ENCODE measurements around the gene GSTO2. TPM values are rescaled to one million over a fixed set of nuclear protein-coding genes. Genes with fewer than 3 reads are reported as not detected.

Gene GSTO2
- total RNA-seq, 1 donor, result 2.2 TPM

DNA sequence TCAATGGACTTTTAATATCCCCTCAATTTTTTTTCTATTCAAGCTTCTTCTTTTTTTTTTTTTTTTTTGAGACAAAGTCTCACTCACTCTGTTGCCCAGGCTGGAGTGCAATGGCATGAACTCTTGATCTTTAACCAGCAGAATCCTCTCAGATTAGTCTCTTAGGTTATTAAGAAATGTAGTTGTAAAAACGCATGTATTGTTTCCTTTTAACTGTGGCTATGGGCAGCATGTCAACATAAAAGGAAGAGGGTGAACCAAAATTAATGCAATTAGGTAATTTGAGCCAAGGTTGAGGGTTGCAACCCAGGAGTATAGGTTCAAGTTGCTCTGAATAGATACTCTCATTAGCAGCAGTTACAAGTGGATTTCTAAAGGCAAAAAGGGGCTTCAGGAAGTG is 18.6 kb upstream of the GSTO2 start:
- H3K79me2 ChIP-seq (ENCODE audit: insufficient read depth, low read length), result peaks cover 12% of the 10 kb centered on the region
- H3K4me3 ChIP-seq (ENCODE audit: insufficient read depth, low read length), result no peak overlapping the region
- no peak overlapping the region for H2AFZ ChIP-seq (ENCODE audit: low read length)
- H3K36me3 ChIP-seq (ENCODE audit: insufficient read depth, low read length), result no peaks in the 10 kb centered on the region
- H3K27ac ChIP-seq (ENCODE audit: low read depth, low read length), result no peak overlapping the region
- no peaks in the 10 kb centered on the region for H3K27me3 ChIP-seq (ENCODE audit: insufficient read depth, low read length)
- H3K4me2 ChIP-seq (ENCODE audit: insufficient read depth, low read length), result no peak overlapping the region
- DNase-seq (ENCODE audit: insufficient read length, low spot score, missing footprints), result no peak
- peaks cover 7% of the 10 kb centered on the region for H3K4me1 ChIP-seq (ENCODE audit: insufficient read depth, low read length)
- H3K9me3 ChIP-seq (ENCODE audit: low read depth, low read length), result no peaks in the 10 kb centered on the region
- H4K20me1 ChIP-seq (ENCODE audit: insufficient read depth, low read length), result no peaks in the 10 kb centered on the region
- TF ChIP-seq, protein P1, sequence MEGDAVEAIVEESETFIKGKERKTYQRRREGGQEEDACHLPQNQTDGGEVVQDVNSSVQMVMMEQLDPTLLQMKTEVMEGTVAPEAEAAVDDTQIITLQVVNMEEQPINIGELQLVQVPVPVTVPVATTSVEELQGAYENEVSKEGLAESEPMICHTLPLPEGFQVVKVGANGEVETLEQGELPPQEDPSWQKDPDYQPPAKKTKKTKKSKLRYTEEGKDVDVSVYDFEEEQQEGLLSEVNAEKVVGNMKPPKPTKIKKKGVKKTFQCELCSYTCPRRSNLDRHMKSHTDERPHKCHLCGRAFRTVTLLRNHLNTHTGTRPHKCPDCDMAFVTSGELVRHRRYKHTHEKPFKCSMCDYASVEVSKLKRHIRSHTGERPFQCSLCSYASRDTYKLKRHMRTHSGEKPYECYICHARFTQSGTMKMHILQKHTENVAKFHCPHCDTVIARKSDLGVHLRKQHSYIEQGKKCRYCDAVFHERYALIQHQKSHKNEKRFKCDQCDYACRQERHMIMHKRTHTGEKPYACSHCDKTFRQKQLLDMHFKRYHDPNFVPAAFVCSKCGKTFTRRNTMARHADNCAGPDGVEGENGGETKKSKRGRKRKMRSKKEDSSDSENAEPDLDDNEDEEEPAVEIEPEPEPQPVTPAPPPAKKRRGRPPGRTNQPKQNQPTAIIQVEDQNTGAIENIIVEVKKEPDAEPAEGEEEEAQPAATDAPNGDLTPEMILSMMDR (IDR thresholded peaks at IDR 0.05; ENCODE audit: extremely low read depth, low read depth, low read length), result no peak

DNA sequence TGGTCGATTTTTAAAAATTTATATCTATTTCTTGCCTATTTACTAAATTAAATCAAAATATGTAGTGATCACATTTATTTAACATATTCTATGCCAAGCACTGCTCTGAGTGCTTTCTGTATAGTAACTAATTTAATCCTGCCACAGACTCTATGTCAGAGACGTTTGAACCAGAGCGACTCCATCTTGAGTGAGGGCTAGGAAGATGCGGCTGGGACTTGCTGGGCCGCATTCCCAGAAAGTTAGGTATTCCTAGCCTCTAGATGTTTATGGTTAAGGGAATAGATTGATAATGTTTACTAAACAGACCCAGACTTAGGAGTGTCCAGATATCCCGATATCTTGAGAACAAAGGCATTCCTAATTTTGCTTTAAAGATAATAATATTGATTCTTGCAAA is 17.5 kb upstream of the GSTO2 start:
- no peak for DNase-seq (ENCODE audit: insufficient read length, low spot score, missing footprints)
- H2AFZ ChIP-seq (ENCODE audit: low read length), result no peak overlapping the region
- H3K79me2 ChIP-seq (ENCODE audit: insufficient read depth, low read length), result peaks cover 22% of the 10 kb centered on the region
- H3K36me3 ChIP-seq (ENCODE audit: insufficient read depth, low read length), result peaks cover 5% of the 10 kb centered on the region
- peaks cover 5% of the 10 kb centered on the region for H4K20me1 ChIP-seq (ENCODE audit: insufficient read depth, low read length)
- peaks cover 15% of the 10 kb centered on the region for H3K4me1 ChIP-seq (ENCODE audit: insufficient read depth, low read length)
- TF ChIP-seq, protein P1 (IDR thresholded peaks at IDR 0.05; ENCODE audit: extremely low read depth, low read depth, low read length), result no peak
- H3K9me3 ChIP-seq (ENCODE audit: low read depth, low read length), result no peaks in the 10 kb centered on the region
- H3K27ac ChIP-seq (ENCODE audit: low read depth, low read length), result no peak overlapping the region
- H3K27me3 ChIP-seq (ENCODE audit: insufficient read depth, low read length), result no peaks in the 10 kb centered on the region
- H3K4me3 ChIP-seq (ENCODE audit: insufficient read depth, low read length), result no peak overlapping the region
- H3K4me2 ChIP-seq (ENCODE audit: insufficient read depth, low read length), result no peak overlapping the region

DNA sequence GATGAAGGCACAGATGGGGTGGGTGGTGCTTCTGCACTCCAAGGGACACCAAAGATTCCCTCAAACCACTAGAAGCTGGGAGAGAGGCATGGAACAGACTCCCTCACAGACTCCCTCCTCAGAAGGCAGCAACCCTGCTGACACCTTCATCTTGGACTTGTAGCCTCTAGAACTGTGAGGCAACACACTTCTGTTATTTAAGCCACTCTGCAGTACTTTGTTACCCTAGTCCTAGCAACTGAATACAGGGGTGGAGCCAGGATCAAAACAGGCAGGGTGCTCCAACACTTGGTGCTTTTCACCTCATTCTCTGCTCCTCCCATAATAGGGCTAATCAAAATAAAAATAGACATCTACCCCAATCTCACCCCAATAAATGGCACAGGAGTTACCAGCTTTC is 16.6 kb upstream of the GSTO2 start:
- H3K27ac ChIP-seq (ENCODE audit: low read depth, low read length), result no peak overlapping the region
- no peaks in the 10 kb centered on the region for H3K9me3 ChIP-seq (ENCODE audit: low read depth, low read length)
- TF ChIP-seq, protein P1 (IDR thresholded peaks at IDR 0.05; ENCODE audit: extremely low read depth, low read depth, low read length), result no peak
- peaks cover 23% of the 10 kb centered on the region for H3K4me1 ChIP-seq (ENCODE audit: insufficient read depth, low read length)
- no peak overlapping the region for H2AFZ ChIP-seq (ENCODE audit: low read length)
- H3K27me3 ChIP-seq (ENCODE audit: insufficient read depth, low read length), result no peaks in the 10 kb centered on the region
- H3K4me3 ChIP-seq (ENCODE audit: insufficient read depth, low read length), result no peak overlapping the region
- peaks cover 10% of the 10 kb centered on the region for H3K36me3 ChIP-seq (ENCODE audit: insufficient read depth, low read length)
- DNase-seq (ENCODE audit: insufficient read length, low spot score, missing footprints), result no peak
- H4K20me1 ChIP-seq (ENCODE audit: insufficient read depth, low read length), result peaks cover 10% of the 10 kb centered on the region
- no peak overlapping the region for H3K4me2 ChIP-seq (ENCODE audit: insufficient read depth, low read length)
- peaks cover 32% of the 10 kb centered on the region for H3K79me2 ChIP-seq (ENCODE audit: insufficient read depth, low read length)

DNA sequence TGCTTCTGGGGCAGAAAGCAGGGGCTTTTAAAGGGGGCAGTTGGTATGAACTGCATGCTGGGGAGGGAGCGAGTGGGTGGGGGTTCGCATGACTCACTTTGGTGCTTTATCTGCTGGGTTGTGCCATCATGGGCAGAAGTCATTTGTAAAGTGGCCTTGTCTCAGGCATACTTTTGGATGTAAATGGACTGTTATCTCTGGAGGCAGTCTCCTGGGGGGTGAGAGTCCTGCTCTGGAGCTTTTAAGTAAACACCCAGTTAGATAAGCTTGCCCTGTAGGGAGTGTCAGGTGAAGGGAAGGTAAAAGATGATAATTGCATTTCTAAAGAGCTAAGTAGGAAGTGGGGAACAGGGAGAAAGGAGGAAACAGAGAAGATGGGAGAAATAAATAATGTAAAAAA is 15.9 kb upstream of the GSTO2 start:
- DNase-seq (ENCODE audit: insufficient read length, low spot score, missing footprints), result no peak
- Histone ChIP-seq H3K27ac (ENCODE audit: low read depth, low read length) (no peak overlapping the region), H2AFZ (ENCODE audit: low read length) (no peak overlapping the region), H3K4me1 (ENCODE audit: insufficient read depth, low read length) (peaks cover 25% of the 10 kb centered on the region), H3K4me3 (ENCODE audit: insufficient read depth, low read length) (no peak overlapping the region), H3K27me3 (ENCODE audit: insufficient read depth, low read length) (no peaks in the 10 kb centered on the region), H3K4me2 (ENCODE audit: insufficient read depth, low read length) (no peak overlapping the region), H4K20me1 (ENCODE audit: insufficient read depth, low read length) (peaks cover 15% of the 10 kb centered on the region), H3K36me3 (ENCODE audit: insufficient read depth, low read length) (peaks cover 17% of the 10 kb centered on the region), H3K79me2 (ENCODE audit: insufficient read depth, low read length) (peaks cover 39% of the 10 kb centered on the region), H3K9me3 (ENCODE audit: low read depth, low read length) (no peaks in the 10 kb centered on the region)
- TF ChIP-seq, protein P1 (IDR thresholded peaks at IDR 0.05; ENCODE audit: extremely low read depth, low read depth, low read length), result no peak

Measured in osteoblast (primary cell).